ENCODE results near the gene HEPACAM.

Gene HEPACAM

DNA sequence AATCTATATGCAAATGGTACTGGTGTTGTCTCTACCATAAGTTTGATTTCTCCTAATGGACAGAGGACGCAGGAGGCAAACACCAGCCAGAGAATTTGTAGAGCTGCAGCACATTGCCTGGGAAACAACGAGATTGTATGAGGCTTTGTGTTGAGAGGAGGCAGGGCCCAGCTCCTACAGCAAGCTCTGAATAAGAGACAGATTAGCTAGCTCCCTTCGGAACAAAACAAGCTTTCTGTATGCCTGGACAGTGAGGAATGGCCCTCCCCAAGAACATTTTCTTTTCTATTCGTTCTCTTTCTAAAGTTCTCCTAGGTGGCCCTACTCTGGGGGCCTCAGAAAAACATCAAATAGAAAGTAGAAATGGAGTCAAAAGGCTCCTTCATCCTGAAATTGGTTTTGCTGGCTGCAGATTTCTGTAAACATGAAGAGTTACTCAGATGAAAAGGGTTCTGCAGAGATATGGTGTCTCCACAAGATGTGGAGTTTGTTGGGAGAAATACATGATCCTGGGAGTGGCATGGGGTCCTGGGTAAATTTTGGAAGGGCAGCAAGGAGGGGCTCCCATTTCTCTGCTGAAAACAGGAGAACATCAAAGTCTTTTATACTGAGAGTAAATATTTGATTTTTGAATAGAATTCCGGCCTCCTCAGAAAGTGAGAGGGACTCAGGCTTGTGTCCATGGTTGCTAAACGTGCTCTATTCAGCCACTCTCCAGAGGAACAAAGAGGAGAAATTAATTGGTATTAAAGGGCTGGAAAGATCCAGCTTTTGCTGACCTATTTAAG is 6.8 kb upstream of the HEPACAM start:
- no peak for DNase-seq

- no peak for DNase-seq
These were observed 5.9 kb upstream of the HEPACAM start for GRCh38 chr11:124941703-124942102.

DNA sequence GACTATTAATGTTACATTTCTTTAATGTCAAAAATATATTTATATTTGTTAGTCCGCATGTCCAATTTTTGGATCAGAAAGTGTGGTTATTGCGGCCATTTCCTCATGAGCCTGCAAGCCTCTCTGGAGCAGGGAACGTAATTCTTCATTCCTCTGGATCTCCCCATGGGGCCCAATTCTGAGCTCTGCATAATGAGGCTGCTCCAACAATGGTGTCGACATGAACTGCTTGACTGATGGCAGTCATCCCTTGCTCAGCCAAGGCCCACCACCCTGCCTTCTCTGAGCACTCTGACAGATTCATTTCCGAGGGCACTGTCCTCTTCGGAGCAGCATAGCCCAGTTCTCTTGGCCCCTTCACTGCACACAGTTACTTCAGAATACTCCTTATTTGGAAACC is 3.1 kb upstream of the HEPACAM start:
- no peak for DNase-seq

- no peak for DNase-seq
These were observed 2.4 kb upstream of the HEPACAM start for GRCh38 chr11:124938206-124938765.

GRCh38 chr11:124937336-124937935 is 1.6 kb upstream of the HEPACAM start:
- no peak for DNase-seq

DNA sequence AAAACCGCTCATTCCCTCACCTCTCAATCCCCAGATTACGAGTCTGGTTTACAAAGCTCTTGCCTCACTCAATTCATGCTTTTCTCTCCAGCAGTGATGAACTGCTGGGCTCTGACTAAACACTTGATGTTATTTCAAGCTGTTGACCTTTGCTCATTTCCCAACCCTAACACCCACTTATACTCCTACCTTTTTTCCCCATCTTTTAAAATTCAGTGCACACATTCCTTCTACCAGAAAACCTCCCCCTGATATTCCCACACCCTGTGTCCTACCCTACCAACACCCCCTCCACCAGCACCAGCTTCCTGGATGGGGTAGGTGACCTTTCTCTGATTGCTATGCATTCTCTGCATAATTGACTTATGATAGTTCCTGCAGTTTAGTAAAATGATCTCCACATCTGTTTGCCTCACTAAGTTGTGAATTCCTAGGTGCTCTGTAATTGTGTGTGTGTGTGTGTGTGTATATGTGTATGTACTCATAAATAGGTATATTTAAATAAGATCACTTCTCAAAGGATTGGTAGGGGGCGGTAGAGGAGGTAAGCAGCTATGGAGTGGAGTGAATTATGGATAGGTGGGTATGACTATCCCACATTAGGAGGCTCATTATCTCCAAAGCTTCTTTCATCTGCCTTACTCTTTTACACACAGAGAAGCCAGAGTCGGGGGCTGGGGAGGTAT is 842 bp downstream of the HEPACAM start:
- no peak for DNase-seq

DNA sequence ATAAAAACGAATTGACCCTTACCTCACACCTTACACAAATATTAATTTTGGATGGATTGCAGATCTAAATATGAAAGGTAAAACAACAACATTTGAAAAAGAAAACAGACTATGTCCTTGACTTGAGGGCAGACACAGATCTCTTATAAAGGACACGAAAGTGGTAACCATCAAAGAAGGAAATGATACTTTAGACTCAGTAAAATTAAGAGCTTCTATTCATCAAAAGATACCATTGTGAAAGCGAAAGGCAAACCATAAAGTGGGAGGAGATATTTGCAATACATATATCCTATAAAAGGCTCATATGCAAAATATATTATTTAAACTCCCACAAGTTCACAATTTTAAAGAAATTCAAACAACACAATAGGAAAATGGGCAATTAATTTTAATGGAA is 5.0 kb downstream of the HEPACAM start:
- no peak for DNase-seq

- no peak for DNase-seq
These were observed 6.7 kb downstream of the HEPACAM start for GRCh38 chr11:124928942-124929665.

DNA sequence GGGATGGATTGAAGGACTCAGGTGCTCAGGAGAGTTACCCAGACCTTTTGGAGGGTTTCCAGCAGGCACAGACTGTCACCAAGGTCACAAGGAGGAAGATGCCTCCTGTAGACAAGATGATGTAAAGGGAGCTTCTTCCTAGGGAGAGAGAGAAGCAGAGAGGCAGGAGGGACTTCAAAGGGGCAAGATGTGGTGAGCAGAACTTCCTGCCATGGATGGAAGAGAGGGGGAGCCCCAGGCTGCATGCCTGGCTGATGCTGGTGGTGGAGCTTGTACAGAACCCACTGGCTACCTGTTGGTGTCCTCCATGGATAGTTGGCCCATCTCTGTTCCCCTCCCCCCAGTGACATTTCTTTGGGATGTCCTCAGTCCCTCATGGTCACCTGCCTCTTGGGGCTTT is 12.6 kb downstream of the HEPACAM start:
- DNase-seq = no peak

GRCh38 chr11:124922831-124923230 is 13.0 kb downstream of the HEPACAM start:
- no peak for DNase-seq

DNA sequence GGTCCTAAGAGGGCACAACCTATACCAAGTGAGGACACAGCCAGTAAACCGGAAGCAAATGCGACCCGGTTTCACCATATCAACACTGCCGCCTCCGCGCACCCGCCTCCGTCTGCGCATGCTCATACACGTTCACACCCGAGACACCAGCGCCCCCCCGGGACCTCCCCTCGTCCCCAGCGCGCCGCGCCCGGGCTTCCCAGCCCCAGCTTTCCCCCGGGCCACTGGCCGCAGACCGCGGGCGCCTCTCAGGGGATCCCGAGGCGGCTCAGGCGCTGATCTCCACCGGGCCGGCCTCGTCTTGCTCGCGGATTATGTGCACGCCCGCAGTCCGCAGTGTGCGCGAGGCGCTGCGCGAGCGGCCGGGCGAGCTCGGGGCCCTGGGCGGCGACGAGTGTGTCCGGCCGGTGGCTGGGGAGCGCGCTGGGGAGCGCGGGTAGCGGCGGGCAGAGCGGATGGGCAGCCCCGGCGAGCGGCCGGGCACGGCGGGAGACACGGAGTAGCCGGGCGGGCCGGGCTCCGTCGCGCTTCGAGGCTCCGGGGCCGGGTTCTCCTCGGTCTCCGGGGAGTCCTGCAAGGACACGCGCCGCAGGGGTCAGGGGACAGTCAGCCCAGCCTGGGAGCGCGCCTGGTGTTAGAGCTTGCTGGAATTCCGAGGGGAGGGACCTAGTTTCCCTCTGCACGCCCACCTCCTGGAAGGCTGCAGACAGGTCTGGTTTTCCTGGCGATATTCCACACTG is 14.8 kb downstream of the HEPACAM start:
- DNase-seq = no peak

GRCh38 chr11:124920356-124920755 is 15.5 kb downstream of the HEPACAM start:
- DNase-seq = no peak

- no peak for DNase-seq
These were observed 15.9 kb downstream of the HEPACAM start for GRCh38 chr11:124919898-124920297.

DNA sequence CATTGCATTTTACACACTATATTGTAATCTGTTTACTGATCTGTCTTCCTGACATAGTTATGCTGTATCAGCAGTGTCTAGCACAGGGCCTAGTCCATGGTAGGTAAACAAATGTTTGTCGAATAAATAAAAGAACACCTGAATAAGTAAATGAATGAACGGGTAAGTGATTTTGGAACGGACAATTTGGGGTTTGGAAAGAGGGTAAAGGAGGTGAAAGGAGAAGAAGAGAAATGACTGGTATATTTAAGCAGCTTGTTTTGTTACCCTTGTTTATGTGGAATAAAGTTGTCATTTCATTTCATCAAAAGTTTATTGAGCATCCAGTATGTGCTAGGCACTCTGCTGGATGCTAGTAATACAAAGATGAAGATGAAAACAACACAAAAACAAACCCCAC is 16.9 kb downstream of the HEPACAM start, which contains the start of gene HEPN1:
Gene HEPN1, plus strand, starts transcription at position 301 of the 400 bp plus-strand sequence.
- no peak for DNase-seq

- no peak for DNase-seq
These were observed 18.7 kb downstream of the HEPACAM start for GRCh38 chr11:124917115-124917637.

DNA sequence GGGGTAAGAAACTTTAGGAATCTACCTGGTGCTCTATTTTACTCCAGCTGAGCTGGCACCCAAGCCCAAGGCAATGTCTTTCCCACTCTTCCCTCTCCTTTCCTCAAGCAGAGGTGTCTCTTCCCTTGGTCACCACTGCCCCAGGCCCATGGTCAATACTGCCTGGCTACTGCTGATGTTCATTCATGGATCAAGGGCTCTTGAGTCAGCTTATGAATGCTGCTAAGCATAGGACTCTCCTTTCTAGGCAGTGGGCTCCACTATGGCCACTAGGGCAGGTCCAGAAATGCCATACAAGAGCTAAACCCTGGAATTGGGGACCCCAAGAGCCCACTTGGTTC is 19.5 kb downstream of the HEPACAM start:
- no peak for DNase-seq

DNA sequence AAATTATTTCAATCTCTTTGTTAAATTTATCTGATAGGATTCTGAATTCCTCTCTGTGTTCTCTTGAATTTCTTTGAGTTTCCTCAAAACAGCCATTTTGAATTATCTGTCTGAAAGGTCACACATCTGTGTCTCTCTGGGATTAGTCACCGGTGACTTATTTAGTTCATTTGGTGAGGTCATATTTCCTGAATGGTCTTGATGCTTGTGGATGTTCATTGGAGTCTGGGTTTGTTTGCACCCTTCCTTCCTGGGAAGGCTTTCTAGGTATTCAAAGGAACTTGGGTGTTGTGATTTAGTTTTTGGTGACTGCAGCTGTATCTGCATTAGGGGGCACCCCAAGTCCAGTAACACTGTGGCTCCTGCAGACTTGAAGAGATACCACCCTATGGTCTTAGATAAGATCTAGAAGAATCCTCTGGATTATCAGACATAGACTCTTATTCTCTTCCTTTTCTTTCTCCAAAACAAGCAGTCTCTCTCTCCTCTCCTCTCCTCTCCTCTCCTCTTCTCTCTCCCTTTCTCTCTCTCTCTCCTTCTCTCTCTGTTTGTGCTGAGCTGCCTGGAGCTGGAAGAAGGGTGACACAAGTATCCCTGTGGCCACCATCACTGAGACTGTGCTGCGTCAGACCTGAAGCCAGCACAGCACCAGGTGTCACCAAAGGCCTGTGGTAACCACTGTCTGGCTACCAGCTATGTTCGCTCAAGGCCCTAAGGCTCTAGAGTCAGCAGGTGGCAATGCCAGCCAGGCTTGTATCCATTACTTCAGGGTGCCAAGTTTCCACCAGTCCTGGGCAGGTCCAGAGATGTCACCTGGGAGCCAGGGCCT is 20.1 kb downstream of the HEPACAM start:
- DNase-seq = no peak

- DNase-seq = no peak
These were observed 33.2 kb downstream of the HEPACAM start for GRCh38 chr11:124902616-124903015.

DNA sequence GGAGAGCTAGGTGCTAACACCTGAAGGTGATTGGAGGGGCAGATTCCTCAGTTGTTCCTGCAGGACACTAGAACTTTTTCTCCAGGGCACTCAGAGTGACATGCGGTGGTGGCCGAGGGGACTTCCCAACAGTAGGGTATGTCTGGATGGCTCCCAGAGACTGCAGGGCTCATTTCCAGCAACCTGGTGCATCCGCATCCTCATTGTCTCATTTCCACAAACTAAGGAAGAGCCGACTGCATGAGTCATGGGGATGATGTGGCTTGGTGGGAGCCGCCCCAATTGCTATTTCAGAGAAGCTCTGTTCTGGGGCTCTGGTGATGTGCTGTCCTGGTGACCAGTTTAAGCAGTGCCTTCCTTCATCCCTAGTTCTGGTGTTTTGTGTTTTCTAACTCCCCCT is 35.4 kb downstream of the HEPACAM start:
- no peak for DNase-seq

- DNase-seq = no peak
These were observed 36.3 kb downstream of the HEPACAM start for GRCh38 chr11:124899383-124900145.

All from NCI-H2029 (cell line).